Lung (tissue), 12 donors: ENCODE results near the gene LCE7A. TPM values are rescaled to one million over a fixed set of nuclear protein-coding genes. Genes with fewer than 3 reads are reported as not detected.

Source experiments
- ATAC-seq: fragments of 200-7000 bp; cut with Tn5 transposase; one replicate; pipeline ENCODE4 v1.9.1; 2020; ENCODE audit warnings: moderate number of reproducible peaks; ENCODE audit not compliant: insufficient read depth, low FRiP score
- DNase-seq, 3 donors: peaks; one replicate each; pipeline ENCODE4 v3.0.0-alpha.2; 2013 to 2017
- H3K27ac ChIP-seq, 2 donors: one replicate each; pipeline ENCODE4 v1.5.1; 2013; ENCODE audit warnings: mild to moderate bottlenecking in 2 of 2, moderate library complexity in 2 of 2, control low read depth in 1 of 2, inconsistent platforms in 1 of 2, low read depth in 1 of 2, low read length in 1 of 2
- H3K27me3 ChIP-seq, 3 donors: one replicate each; pipeline ENCODE4 v1.5.1; 2013; ENCODE audit warnings: low read length in 2 of 3; ENCODE audit not compliant: control insufficient read depth in 3 of 3, insufficient read depth in 3 of 3
- H3K36me3 ChIP-seq, 4 donors: one replicate each; pipeline ENCODE4 v1.5.1; 2013; ENCODE audit warnings: low read length in 4 of 4, mild to moderate bottlenecking in 1 of 4, moderate library complexity in 1 of 4; ENCODE audit not compliant: control insufficient read depth in 4 of 4, insufficient read depth in 4 of 4
- H3K4me1 ChIP-seq, 5 donors: one replicate each; pipeline ENCODE4 v1.5.1; 2013; ENCODE audit warnings: low read length in 5 of 5, mild to moderate bottlenecking in 2 of 5, moderate library complexity in 1 of 5; ENCODE audit not compliant: control insufficient read depth in 5 of 5, insufficient read depth in 5 of 5
- H3K4me3 ChIP-seq: one replicate; pipeline ENCODE4 v1.5.1; 2013; ENCODE audit warnings: mild to moderate bottlenecking, control low read depth, moderate library complexity
- H3K9ac ChIP-seq, 2 donors: one replicate each; pipeline ENCODE4 v1.5.1; 2013; ENCODE audit warnings: low read length in 2 of 2, control low read depth in 1 of 2; ENCODE audit not compliant: insufficient read depth in 1 of 2
- H3K9me3 ChIP-seq, 4 donors: one replicate each; pipeline ENCODE4 v1.5.1; 2013; ENCODE audit warnings: low read length in 3 of 4, mild to moderate bottlenecking in 1 of 4, moderate library complexity in 1 of 4; ENCODE audit not compliant: control insufficient read depth in 4 of 4, insufficient read depth in 3 of 4
- WGBS, 2 donors: extraction: QIAGEN DNeasy Blood & Tissue Kit; methylation state at CpG; one replicate each; pipeline ENCODE4 v1.1.7; 2013; 5-methylcytosine and 5-hydroxymethylcytosine counted together
- polyA plus RNA-seq, 2 donors: library from polyadenylated mRNA; stranded (reverse); fragments of 200-250 nt; gene quantifications; one replicate each; pipeline ENCODE4 v1.2.1, GENCODE V29; 2013
- total RNA-seq, 2 donors: library from RNA; depleted of rRNA in 1 of 2; stranded (reverse); fragments of >200 nt in 1 of 2; gene quantifications; one replicate each; pipeline ENCODE4 v1.2.1, GENCODE V29; 2014 to 2021
- TF ChIP-seq, protein P1 (sequence below): IDR thresholded peaks from 2 replicates; pipeline ENCODE4 v1.5.1; 2012; ENCODE audit warnings: mild to moderate bottlenecking; ENCODE audit errors: control extremely low read depth, extremely low read depth
- donor health status: control.
- donor health status: control.
- donor health status: Bipolar disorder and iron deficiency.
- donor health status: healthy.
- donor health status: DM: yes; HTN: yes; CAD: no.

Gene LCE7A
- total and polyA plus RNA-seq, 4 donors = not detected

DNA sequence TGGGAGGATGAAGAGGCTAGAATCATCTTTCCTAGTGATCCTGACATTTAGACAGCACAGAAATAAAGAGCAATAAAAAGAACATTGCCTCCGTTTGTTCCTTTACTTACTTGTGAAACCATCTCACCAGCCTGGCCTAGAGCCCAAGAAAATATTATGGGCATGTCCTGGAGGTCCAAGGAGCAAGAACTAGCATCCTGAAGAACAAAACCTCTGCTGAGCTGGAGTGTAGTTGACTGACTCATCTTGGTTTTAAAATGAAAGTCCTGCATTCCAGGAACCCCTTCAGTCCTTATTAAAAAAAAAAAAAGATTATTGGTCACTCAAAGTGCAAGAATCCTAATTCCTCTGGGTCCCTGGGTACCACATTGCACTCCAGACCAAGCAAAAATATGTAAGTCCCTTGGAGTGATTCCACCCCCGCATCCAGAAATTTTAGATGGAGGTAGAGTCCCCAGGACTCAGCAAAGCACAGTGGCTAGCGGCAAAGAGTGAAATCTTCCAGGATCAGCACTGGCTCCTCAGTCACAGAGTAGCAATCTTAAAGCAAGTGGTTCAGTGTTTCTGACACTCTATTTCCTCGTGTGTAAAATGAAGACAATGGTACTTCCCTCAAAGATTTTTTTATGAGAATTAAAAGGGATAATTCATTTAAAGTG lies 25.3 kb downstream of the LCE7A start:
- H3K36me3 ChIP-seq = no peaks in the 10 kb centered on the region
- TF ChIP-seq, protein P1, sequence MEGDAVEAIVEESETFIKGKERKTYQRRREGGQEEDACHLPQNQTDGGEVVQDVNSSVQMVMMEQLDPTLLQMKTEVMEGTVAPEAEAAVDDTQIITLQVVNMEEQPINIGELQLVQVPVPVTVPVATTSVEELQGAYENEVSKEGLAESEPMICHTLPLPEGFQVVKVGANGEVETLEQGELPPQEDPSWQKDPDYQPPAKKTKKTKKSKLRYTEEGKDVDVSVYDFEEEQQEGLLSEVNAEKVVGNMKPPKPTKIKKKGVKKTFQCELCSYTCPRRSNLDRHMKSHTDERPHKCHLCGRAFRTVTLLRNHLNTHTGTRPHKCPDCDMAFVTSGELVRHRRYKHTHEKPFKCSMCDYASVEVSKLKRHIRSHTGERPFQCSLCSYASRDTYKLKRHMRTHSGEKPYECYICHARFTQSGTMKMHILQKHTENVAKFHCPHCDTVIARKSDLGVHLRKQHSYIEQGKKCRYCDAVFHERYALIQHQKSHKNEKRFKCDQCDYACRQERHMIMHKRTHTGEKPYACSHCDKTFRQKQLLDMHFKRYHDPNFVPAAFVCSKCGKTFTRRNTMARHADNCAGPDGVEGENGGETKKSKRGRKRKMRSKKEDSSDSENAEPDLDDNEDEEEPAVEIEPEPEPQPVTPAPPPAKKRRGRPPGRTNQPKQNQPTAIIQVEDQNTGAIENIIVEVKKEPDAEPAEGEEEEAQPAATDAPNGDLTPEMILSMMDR = no peak
- H3K9me3 ChIP-seq = peaks cover 0 to 4% (median 0%) of the 10 kb centered on the region in 4 donors
- H3K27ac ChIP-seq = no peak overlapping the region
- DNase-seq (no peak), ATAC-seq (no peak)
- H3K4me1 ChIP-seq = no peaks in the 10 kb centered on the region
- no peak overlapping the region for H3K4me3 ChIP-seq
- 69 to 80% methylated on average over 4 of the region's 4 CpGs for WGBS, 2 donors
- H3K9ac ChIP-seq = no peak overlapping the region
- H3K27me3 ChIP-seq = no peaks in the 10 kb centered on the region

- Histone ChIP-seq H3K9me3 (peaks cover 0 to 4% (median 0%) of the 10 kb centered on the region in 4 donors), H3K4me3 (no peak overlapping the region), H3K27me3 (no peaks in the 10 kb centered on the region), H3K36me3 (no peaks in the 10 kb centered on the region), H3K9ac (no peak overlapping the region), H3K27ac (no peak overlapping the region), H3K4me1 (no peaks in the 10 kb centered on the region)
- ATAC-seq (no peak), DNase-seq (no peak)
- WGBS, 2 donors = 48 to 59% methylated on average over 3 of the region's 3 CpGs
- TF ChIP-seq, protein P1 = no peak
Measured at GRCh38 chr1:152886085-152886484, 26.3 kb downstream of the LCE7A start.

- H3K9me3 ChIP-seq = peaks cover 0 to 4% (median 0%) of the 10 kb centered on the region in 4 donors
- no peak overlapping the region for H3K4me3 ChIP-seq
- H3K36me3 ChIP-seq = no peaks in the 10 kb centered on the region
- WGBS, 2 donors = 70 to 71% methylated on average over 8 of the region's 8 CpGs
- no peaks in the 10 kb centered on the region for H3K27me3 ChIP-seq
- H3K4me1 ChIP-seq = no peaks in the 10 kb centered on the region
- no peak overlapping the region for H3K9ac ChIP-seq
- TF ChIP-seq, protein P1 = no peak
- H3K27ac ChIP-seq = no peak overlapping the region
- DNase-seq (no peak), ATAC-seq (no peak)
Measured at GRCh38 chr1:152886758-152887409, 27.1 kb downstream of the LCE7A start.
